H9 (cell line): Measurements from ENCODE around the gene SV2A. TPM values are rescaled to one million over a fixed set of nuclear protein-coding genes. Genes with fewer than 3 reads are reported as not detected.

ENCODE experiments used
- DNase-seq: peaks from one replicate; pipeline ENCODE4 v3.0.0-alpha.2; 2017
- H2AFZ ChIP-seq: one replicate; pipeline ENCODE4 v1.6.1; 2013; ENCODE audit warnings: mild to moderate bottlenecking, low read length, control low read depth, moderate library complexity
- H2AK5ac ChIP-seq: 2 replicates; pipeline ENCODE4 v1.6.1; 2013; ENCODE audit warnings: low read length, control low read depth, mixed read lengths; ENCODE audit not compliant: insufficient read length
- H2BK120ac ChIP-seq: one replicate; pipeline ENCODE4 v1.6.1; 2013; ENCODE audit warnings: low read depth, mild to moderate bottlenecking, low read length, control low read depth, inconsistent platforms; ENCODE audit not compliant: poor library complexity, severe bottlenecking
- H2BK12ac ChIP-seq: 2 replicates; pipeline ENCODE4 v1.6.1; 2013; ENCODE audit warnings: low read length, control low read depth, mixed read lengths, low read depth; ENCODE audit not compliant: insufficient read length
- H2BK15ac ChIP-seq: 2 replicates; pipeline ENCODE4 v1.6.1; 2013; ENCODE audit warnings: low read depth, low read length, control low read depth
- H2BK20ac ChIP-seq: one replicate; pipeline ENCODE4 v1.6.1; 2013; ENCODE audit warnings: low read depth, mild to moderate bottlenecking, low read length, control low read depth, inconsistent platforms; ENCODE audit not compliant: poor library complexity, severe bottlenecking
- H2BK5ac ChIP-seq: 2 replicates; pipeline ENCODE4 v1.6.1; 2013; ENCODE audit warnings: low read length, control low read depth, mixed read lengths; ENCODE audit not compliant: insufficient read length
- H3K14ac ChIP-seq: 2 replicates; pipeline ENCODE4 v1.6.1; 2013; ENCODE audit warnings: low read length, control low read depth; ENCODE audit not compliant: insufficient read depth
- H3K18ac ChIP-seq: 2 replicates; pipeline ENCODE4 v1.6.1; 2013; ENCODE audit warnings: low read depth, mild to moderate bottlenecking, mixed read lengths, low read length, control low read depth; ENCODE audit not compliant: insufficient read length
- H3K23ac ChIP-seq: 2 replicates; pipeline ENCODE4 v1.6.1; 2013; ENCODE audit warnings: low read length, control low read depth, mixed read lengths, low read depth; ENCODE audit not compliant: insufficient read length
- H3K23me2 ChIP-seq: 2 replicates; pipeline ENCODE4 v1.6.1; 2013; ENCODE audit warnings: low read depth, mild to moderate bottlenecking, mixed read lengths, low read length, control low read depth; ENCODE audit not compliant: insufficient read length, poor library complexity, severe bottlenecking
- H3K27ac ChIP-seq: 2 replicates; pipeline ENCODE4 v1.5.1; 2013; ENCODE audit warnings: low read length, control low read depth, mixed read lengths, low read depth; ENCODE audit not compliant: insufficient read length
- H3K27me3 ChIP-seq: 2 replicates; pipeline ENCODE4 v1.6.1; 2013; ENCODE audit warnings: low read length, control low read depth, inconsistent platforms; ENCODE audit not compliant: insufficient read depth
- H3K4ac ChIP-seq: 2 replicates; pipeline ENCODE4 v1.6.1; 2013; ENCODE audit warnings: low read depth, mild to moderate bottlenecking, control low read depth, inconsistent platforms, low read length, moderate library complexity
- H3K4me1 ChIP-seq: 2 replicates; pipeline ENCODE4 v1.6.1; 2013; ENCODE audit warnings: low read length, control low read depth, inconsistent platforms; ENCODE audit not compliant: insufficient read depth
- H3K4me2 ChIP-seq: 2 replicates; pipeline ENCODE4 v1.6.1; 2013; ENCODE audit warnings: low read length, control low read depth, mixed read lengths; ENCODE audit not compliant: insufficient read length, insufficient read depth
- H3K56ac ChIP-seq: 2 replicates; pipeline ENCODE4 v1.6.1; 2013; ENCODE audit warnings: low read depth, mild to moderate bottlenecking, mixed read lengths, low read length, control low read depth; ENCODE audit not compliant: insufficient read length
- H3K79me1 ChIP-seq: 2 replicates; pipeline ENCODE4 v1.6.1; 2013; ENCODE audit warnings: low read depth, mild to moderate bottlenecking, moderate library complexity, low read length, control low read depth, inconsistent platforms; ENCODE audit not compliant: insufficient read depth, poor library complexity, severe bottlenecking
- H3K79me2 ChIP-seq: 2 replicates; pipeline ENCODE4 v1.6.1; 2013; ENCODE audit warnings: low read length, control low read depth, inconsistent platforms; ENCODE audit not compliant: insufficient read depth
- H3K9ac ChIP-seq: 2 replicates; pipeline ENCODE4 v1.6.1; 2013; ENCODE audit warnings: low read length, control low read depth, mixed read lengths; ENCODE audit not compliant: insufficient read length; ENCODE audit errors: extremely low read depth
- H3K9me3 ChIP-seq: one replicate; pipeline ENCODE4 v1.6.1; 2013; ENCODE audit warnings: low read depth, low read length, inconsistent platforms; ENCODE audit not compliant: control insufficient read depth
- H3T11ph ChIP-seq: one replicate; pipeline ENCODE4 v1.6.1; 2013; ENCODE audit warnings: mild to moderate bottlenecking, low read length, control low read depth, inconsistent platforms
- H4K20me1 ChIP-seq: one replicate; pipeline ENCODE4 v1.6.1; 2013; ENCODE audit not compliant: control insufficient read depth, insufficient read length, insufficient read depth
- H4K5ac ChIP-seq: 2 replicates; pipeline ENCODE4 v1.6.1; 2013; ENCODE audit warnings: low read depth, mild to moderate bottlenecking, mixed read lengths, low read length, control low read depth; ENCODE audit not compliant: insufficient read length
- H4K8ac ChIP-seq: replicated peaks from 2 replicates; pipeline ENCODE4 v1.6.1; 2013; ENCODE audit warnings: low read length, control low read depth, mixed read lengths, low read depth; ENCODE audit not compliant: insufficient read length
- H4K91ac ChIP-seq: 2 replicates; pipeline ENCODE4 v1.6.1; 2013; ENCODE audit warnings: low read depth, mild to moderate bottlenecking, moderate library complexity, mixed read lengths, low read length, control low read depth; ENCODE audit not compliant: insufficient read length
- H3K27ac Mint-ChIP-seq, 3 experiments: 2 replicates in 2 of 3; 3 replicates in 1 of 3; pipeline ENCODE4 v1.8.0; 2020 to 2021; ENCODE audit warnings: mixed read lengths in 3 of 3, mild to moderate bottlenecking in 1 of 3, moderate library complexity in 1 of 3
- H3K27me3 Mint-ChIP-seq: 2 replicates; pipeline ENCODE4 v1.8.0; 2021; ENCODE audit warnings: low read depth, mild to moderate bottlenecking, moderate library complexity, mixed read lengths
- H3K36me3 Mint-ChIP-seq, 3 experiments: 2 replicates in 2 of 3; 3 replicates in 1 of 3; pipeline ENCODE4 v1.8.0; 2020 to 2021; ENCODE audit warnings: low read depth in 3 of 3, mixed read lengths in 3 of 3; ENCODE audit not compliant: insufficient read depth in 1 of 3
- H3K4me1 Mint-ChIP-seq, 2 experiments: 2 replicates each; pipeline ENCODE4 v1.8.0; 2020; ENCODE audit warnings: mixed read lengths in 2 of 2
- H3K4me3 Mint-ChIP-seq, 2 experiments: 2 replicates in 1 of 2; 3 replicates in 1 of 2; pipeline ENCODE4 v1.8.0; 2020 to 2021; ENCODE audit warnings: mild to moderate bottlenecking in 2 of 2, mixed read lengths in 2 of 2, moderate library complexity in 1 of 2
- H3K9me3 Mint-ChIP-seq, 2 experiments: 2 replicates in 1 of 2; 3 replicates in 1 of 2; pipeline ENCODE4 v1.8.0; 2020; ENCODE audit warnings: mild to moderate bottlenecking in 2 of 2, mixed read lengths in 2 of 2, moderate library complexity in 1 of 2
- WGBS: extraction: QIAGEN DNeasy Blood & Tissue Kit; methylation state at CpG from one replicate; pipeline ENCODE4 v1.1.7; 2013; ENCODE audit warnings: missing lambda C conversion rate, low lambda C conversion rate, mixed read lengths; ENCODE audit not compliant: insufficient read length; ENCODE audit errors: extremely low coverage; 5-methylcytosine and 5-hydroxymethylcytosine counted together
- total RNA-seq: library from RNA; stranded (reverse); gene quantifications from 2 replicates; pipeline ENCODE4 v1.2.1, GENCODE V29; 2021
- TF ChIP-seq, protein P1 (sequence below): fragments of 200-600 bp; sonication (generic); conservative IDR thresholded peaks from 3 replicates; pipeline ENCODE4 v1.8.0; 2021; ENCODE audit warnings: antibody characterized with exemption, mild to moderate bottlenecking

The SV2A gene
- total RNA-seq, 1 experiment from 2014 or later = 42.4 TPM

GRCh38 chr1:149916898-149917252 lies 769 bp downstream of the SV2A start:
- H2AFZ ChIP-seq = no peak overlapping the region
- no peak overlapping the region for H3K4ac ChIP-seq
- H3K79me1 ChIP-seq = no peaks in the 10 kb centered on the region
- no peak overlapping the region for H3K14ac ChIP-seq
- H2BK120ac ChIP-seq = no peak overlapping the region
- no peak overlapping the region for H2BK12ac ChIP-seq
- H4K5ac ChIP-seq = no peak overlapping the region
- peak overlapping the region; percentile 88 to 98 for H3K4me3 Mint-ChIP-seq
- H2BK15ac ChIP-seq = no peak overlapping the region
- no peaks in the 10 kb centered on the region for H3K27me3 Mint-ChIP-seq
- H4K8ac ChIP-seq = no peak overlapping the region
- no peak overlapping the region for H3K27ac ChIP-seq
- H3K9me3 Mint-ChIP-seq = no peaks in the 10 kb centered on the region
- peaks cover 11 to 22% (median 15%) of the 10 kb centered on the region in 3 experiments; a peak in 6 of 7 replicates for H3K36me3 Mint-ChIP-seq
- H3K4me2 ChIP-seq = peak overlapping the region; percentile 65
- H3K4me1 ChIP-seq = peaks cover 8% of the 10 kb centered on the region; the same call in 1 of the 2 replicates
- no peak overlapping the region for H2AK5ac ChIP-seq
- H2BK20ac ChIP-seq = no peak overlapping the region
- H4K20me1 ChIP-seq = no peaks in the 10 kb centered on the region
- H3K23ac ChIP-seq = no peak overlapping the region
- H3K27ac Mint-ChIP-seq = no peak overlapping the region; a peak in 1 of 7 replicates
- H3K27me3 ChIP-seq = no peaks in the 10 kb centered on the region
- peak overlapping the region; percentile 53 for H3K9ac ChIP-seq
- peaks cover 13% of the 10 kb centered on the region for H3K23me2 ChIP-seq
- peaks cover 27 to 31% of the 10 kb centered on the region in 2 experiments for H3K4me1 Mint-ChIP-seq
- no peak overlapping the region for H3K56ac ChIP-seq
- no CpG with 5 or more reads among the region's 10 CpGs for WGBS
- no peaks in the 10 kb centered on the region; the same call in 1 of the 2 replicates for H3K79me2 ChIP-seq
- no peak overlapping the region for H4K91ac ChIP-seq
- DNase-seq = no peak
- TF ChIP-seq, protein P1, sequence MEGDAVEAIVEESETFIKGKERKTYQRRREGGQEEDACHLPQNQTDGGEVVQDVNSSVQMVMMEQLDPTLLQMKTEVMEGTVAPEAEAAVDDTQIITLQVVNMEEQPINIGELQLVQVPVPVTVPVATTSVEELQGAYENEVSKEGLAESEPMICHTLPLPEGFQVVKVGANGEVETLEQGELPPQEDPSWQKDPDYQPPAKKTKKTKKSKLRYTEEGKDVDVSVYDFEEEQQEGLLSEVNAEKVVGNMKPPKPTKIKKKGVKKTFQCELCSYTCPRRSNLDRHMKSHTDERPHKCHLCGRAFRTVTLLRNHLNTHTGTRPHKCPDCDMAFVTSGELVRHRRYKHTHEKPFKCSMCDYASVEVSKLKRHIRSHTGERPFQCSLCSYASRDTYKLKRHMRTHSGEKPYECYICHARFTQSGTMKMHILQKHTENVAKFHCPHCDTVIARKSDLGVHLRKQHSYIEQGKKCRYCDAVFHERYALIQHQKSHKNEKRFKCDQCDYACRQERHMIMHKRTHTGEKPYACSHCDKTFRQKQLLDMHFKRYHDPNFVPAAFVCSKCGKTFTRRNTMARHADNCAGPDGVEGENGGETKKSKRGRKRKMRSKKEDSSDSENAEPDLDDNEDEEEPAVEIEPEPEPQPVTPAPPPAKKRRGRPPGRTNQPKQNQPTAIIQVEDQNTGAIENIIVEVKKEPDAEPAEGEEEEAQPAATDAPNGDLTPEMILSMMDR = no peak
- H3K18ac ChIP-seq = no peak overlapping the region
- H2BK5ac ChIP-seq = no peak overlapping the region
- no peaks in the 10 kb centered on the region for H3K9me3 ChIP-seq
- H3T11ph ChIP-seq = no peak overlapping the region
